ENCODE measurements around the gene ITGA3.

ITGA3 gene

DNA sequence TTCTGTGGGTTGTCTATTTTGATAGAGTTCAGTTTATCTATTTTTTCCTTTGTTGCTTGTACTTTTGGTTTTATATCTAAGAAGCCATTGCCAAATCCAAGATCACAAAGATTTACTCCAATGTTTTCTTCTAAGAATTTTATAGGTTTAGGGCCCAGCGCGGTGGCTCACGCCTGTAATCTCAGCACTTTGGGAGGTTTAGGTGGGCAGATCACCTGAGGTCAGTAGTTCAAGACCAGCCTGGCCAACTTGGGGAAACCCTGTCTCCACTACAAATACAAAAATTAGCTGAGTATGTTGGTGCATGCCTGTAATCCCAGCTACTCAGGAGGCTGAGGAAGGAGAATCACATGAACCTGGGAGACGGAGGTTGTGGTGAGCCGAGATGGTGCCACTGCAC is 13.7 kb upstream of the ITGA3 start:
- no peaks in the 10 kb centered on the region for H4K20me1 ChIP-seq (ENCODE audit: insufficient read depth, low read length)
- no peaks in the 10 kb centered on the region for H3K4me1 ChIP-seq (ENCODE audit: insufficient read depth, low read length, severe bottlenecking)
- no peaks in the 10 kb centered on the region for H3K9me3 ChIP-seq (ENCODE audit: low read length)
- H2AFZ ChIP-seq (ENCODE audit: low read length): no peak overlapping the region
- no peaks in the 10 kb centered on the region; the same call in 1 of the 2 replicates for H3K27me3 ChIP-seq (ENCODE audit: insufficient read depth, low read length)
- TF ChIP-seq, protein P1, sequence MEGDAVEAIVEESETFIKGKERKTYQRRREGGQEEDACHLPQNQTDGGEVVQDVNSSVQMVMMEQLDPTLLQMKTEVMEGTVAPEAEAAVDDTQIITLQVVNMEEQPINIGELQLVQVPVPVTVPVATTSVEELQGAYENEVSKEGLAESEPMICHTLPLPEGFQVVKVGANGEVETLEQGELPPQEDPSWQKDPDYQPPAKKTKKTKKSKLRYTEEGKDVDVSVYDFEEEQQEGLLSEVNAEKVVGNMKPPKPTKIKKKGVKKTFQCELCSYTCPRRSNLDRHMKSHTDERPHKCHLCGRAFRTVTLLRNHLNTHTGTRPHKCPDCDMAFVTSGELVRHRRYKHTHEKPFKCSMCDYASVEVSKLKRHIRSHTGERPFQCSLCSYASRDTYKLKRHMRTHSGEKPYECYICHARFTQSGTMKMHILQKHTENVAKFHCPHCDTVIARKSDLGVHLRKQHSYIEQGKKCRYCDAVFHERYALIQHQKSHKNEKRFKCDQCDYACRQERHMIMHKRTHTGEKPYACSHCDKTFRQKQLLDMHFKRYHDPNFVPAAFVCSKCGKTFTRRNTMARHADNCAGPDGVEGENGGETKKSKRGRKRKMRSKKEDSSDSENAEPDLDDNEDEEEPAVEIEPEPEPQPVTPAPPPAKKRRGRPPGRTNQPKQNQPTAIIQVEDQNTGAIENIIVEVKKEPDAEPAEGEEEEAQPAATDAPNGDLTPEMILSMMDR (IDR thresholded peaks at IDR 0.05; ENCODE audit: low read length): no peak
- no peak for TF ChIP-seq EZH2 (IDR thresholded peaks at IDR 0.05; ENCODE audit: borderline replicate concordance, low read length)
- H3K9ac ChIP-seq (ENCODE audit: low read length): no peak overlapping the region
- no peak overlapping the region for H3K4me2 ChIP-seq (ENCODE audit: low read length)
- no peaks in the 10 kb centered on the region for H3K36me3 ChIP-seq (ENCODE audit: insufficient read depth, low read length)
- H3K9me2 ChIP-seq (ENCODE audit: low read depth, low read length): no peaks in the 10 kb centered on the region
- H3K79me2 ChIP-seq (ENCODE audit: insufficient read depth, low read length): no peaks in the 10 kb centered on the region
- H3K4me3 ChIP-seq (ENCODE audit: low read depth, low read length, poor library complexity, severe bottlenecking): no peak overlapping the region
- no peak overlapping the region for H3K27ac ChIP-seq (ENCODE audit: low read depth, low read length, poor library complexity, severe bottlenecking)
- H3F3A ChIP-seq (ENCODE audit: insufficient read depth, low read length): no peaks in the 10 kb centered on the region

DNA sequence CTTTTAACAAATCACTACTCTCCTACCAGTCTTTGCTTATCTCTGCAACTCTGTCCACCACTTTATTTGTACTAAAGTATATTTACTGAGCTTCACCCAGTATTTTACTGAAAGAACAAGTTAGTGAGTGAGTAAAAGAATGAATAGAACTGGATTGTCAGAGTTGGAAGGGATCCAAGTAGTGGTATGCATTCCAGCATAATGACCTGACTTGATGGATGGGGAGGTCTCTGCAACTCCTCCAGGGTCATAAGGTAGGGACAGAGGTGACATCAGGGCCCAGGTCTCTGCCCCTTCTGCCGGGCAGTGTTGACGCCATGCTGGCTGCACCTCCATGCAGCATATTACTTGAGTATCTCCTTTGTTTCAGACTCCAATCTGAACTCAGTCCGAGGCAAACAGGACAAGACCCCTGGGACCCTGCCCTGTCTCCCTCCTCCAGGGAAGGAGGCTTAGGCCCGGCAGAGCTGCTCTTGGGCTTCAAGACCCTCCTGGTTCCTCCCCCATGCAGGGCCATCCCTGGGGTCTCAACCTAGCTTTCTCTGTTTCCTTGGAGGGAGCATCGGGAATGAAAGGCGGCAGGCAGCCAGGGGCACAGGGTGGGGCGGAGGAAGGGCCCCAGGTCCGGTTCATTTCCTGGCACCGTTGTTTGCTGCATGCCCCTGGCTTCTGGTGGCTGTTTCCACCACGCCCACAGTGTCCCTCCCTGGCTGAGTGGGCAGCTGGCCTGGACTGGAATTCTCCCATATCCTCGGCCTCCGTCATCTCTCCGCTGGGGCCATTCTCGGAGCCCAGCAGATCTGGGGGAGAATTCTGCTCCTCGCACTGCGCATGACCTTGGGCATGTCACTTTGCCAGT is 12.4 kb upstream of the ITGA3 start:
- no peaks in the 10 kb centered on the region for H3F3A ChIP-seq (ENCODE audit: insufficient read depth, low read length)
- no peaks in the 10 kb centered on the region; the same call in 1 of the 2 replicates for H3K27me3 ChIP-seq (ENCODE audit: insufficient read depth, low read length)
- H3K36me3 ChIP-seq (ENCODE audit: insufficient read depth, low read length): no peaks in the 10 kb centered on the region
- TF ChIP-seq EZH2 (IDR thresholded peaks at IDR 0.05; ENCODE audit: borderline replicate concordance, low read length): no peak
- TF ChIP-seq, protein P1 (IDR thresholded peaks at IDR 0.05; ENCODE audit: low read length): no peak
- H3K4me1 ChIP-seq (ENCODE audit: insufficient read depth, low read length, severe bottlenecking): no peaks in the 10 kb centered on the region
- no peak overlapping the region for H3K27ac ChIP-seq (ENCODE audit: low read depth, low read length, poor library complexity, severe bottlenecking)
- no peak overlapping the region for H3K4me3 ChIP-seq (ENCODE audit: low read depth, low read length, poor library complexity, severe bottlenecking)
- no peaks in the 10 kb centered on the region for H3K79me2 ChIP-seq (ENCODE audit: insufficient read depth, low read length)
- H3K9ac ChIP-seq (ENCODE audit: low read length): no peak overlapping the region
- H2AFZ ChIP-seq (ENCODE audit: low read length): no peak overlapping the region
- no peaks in the 10 kb centered on the region for H4K20me1 ChIP-seq (ENCODE audit: insufficient read depth, low read length)
- H3K9me2 ChIP-seq (ENCODE audit: low read depth, low read length): no peaks in the 10 kb centered on the region
- no peak overlapping the region for H3K4me2 ChIP-seq (ENCODE audit: low read length)
- no peaks in the 10 kb centered on the region for H3K9me3 ChIP-seq (ENCODE audit: low read length)

DNA sequence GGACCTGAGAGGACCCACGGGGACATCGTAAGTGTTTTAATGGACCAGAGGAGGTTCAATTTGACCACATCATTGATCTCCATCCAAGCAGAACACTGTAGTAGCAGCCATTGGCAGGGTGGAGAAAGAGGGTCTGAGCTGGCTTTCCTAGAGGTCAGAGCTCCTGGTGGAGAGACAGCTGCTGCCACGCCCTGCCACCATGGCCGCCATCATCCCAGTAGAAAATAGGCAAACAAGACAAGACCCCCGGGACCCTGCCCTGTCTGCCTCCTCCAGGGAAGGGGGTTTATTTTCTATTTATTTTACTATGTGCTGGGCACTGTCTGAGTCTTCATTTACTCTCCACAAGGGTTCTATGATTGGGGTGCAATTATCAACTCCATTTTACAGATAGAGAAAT is 11.4 kb upstream of the ITGA3 start:
- no peaks in the 10 kb centered on the region for H3K9me2 ChIP-seq (ENCODE audit: low read depth, low read length)
- no peaks in the 10 kb centered on the region for H3F3A ChIP-seq (ENCODE audit: insufficient read depth, low read length)
- no peaks in the 10 kb centered on the region for H4K20me1 ChIP-seq (ENCODE audit: insufficient read depth, low read length)
- no peak overlapping the region for H3K4me3 ChIP-seq (ENCODE audit: low read depth, low read length, poor library complexity, severe bottlenecking)
- no peaks in the 10 kb centered on the region for H3K79me2 ChIP-seq (ENCODE audit: insufficient read depth, low read length)
- H3K4me2 ChIP-seq (ENCODE audit: low read length): no peak overlapping the region
- TF ChIP-seq, protein P1 (IDR thresholded peaks at IDR 0.05; ENCODE audit: low read length): no peak
- no peak for TF ChIP-seq EZH2 (IDR thresholded peaks at IDR 0.05; ENCODE audit: borderline replicate concordance, low read length)
- no peaks in the 10 kb centered on the region for H3K36me3 ChIP-seq (ENCODE audit: insufficient read depth, low read length)
- H3K9me3 ChIP-seq (ENCODE audit: low read length): no peaks in the 10 kb centered on the region
- no peak overlapping the region for H2AFZ ChIP-seq (ENCODE audit: low read length)
- no peak overlapping the region for H3K9ac ChIP-seq (ENCODE audit: low read length)
- no peak overlapping the region for H3K27ac ChIP-seq (ENCODE audit: low read depth, low read length, poor library complexity, severe bottlenecking)
- H3K4me1 ChIP-seq (ENCODE audit: insufficient read depth, low read length, severe bottlenecking): no peaks in the 10 kb centered on the region
- no peaks in the 10 kb centered on the region; the same call in 1 of the 2 replicates for H3K27me3 ChIP-seq (ENCODE audit: insufficient read depth, low read length)
